Osteoblast (primary cell): Measurements from ENCODE around the gene APOE. TPM values are rescaled to one million over a fixed set of nuclear protein-coding genes. Genes with fewer than 3 reads are reported as not detected.

ENCODE experiments used
- DNase-seq: peaks from one replicate; pipeline ENCODE4 v3.0.0; 2011; ENCODE audit warnings: low spot score, mixed read lengths; ENCODE audit not compliant: insufficient read length; ENCODE audit errors: missing footprints
- H2AFZ ChIP-seq: 2 replicates; pipeline ENCODE4 v1.6.0; 2011; ENCODE audit warnings: mild to moderate bottlenecking, low read length
- H3K27ac ChIP-seq: 2 replicates; pipeline ENCODE4 v1.5.1; 2011; ENCODE audit warnings: mild to moderate bottlenecking, low read depth, low read length, moderate library complexity
- H3K27me3 ChIP-seq: 2 replicates; pipeline ENCODE4 v1.6.0; 2012; ENCODE audit warnings: mild to moderate bottlenecking, control low read depth, inconsistent platforms, low read length, moderate library complexity; ENCODE audit not compliant: insufficient read depth
- H3K36me3 ChIP-seq: 2 replicates; pipeline ENCODE4 v1.5.1; 2011; ENCODE audit warnings: mild to moderate bottlenecking, low read length, control low read depth, moderate library complexity; ENCODE audit not compliant: insufficient read depth
- H3K4me1 ChIP-seq: 2 replicates; pipeline ENCODE4 v1.5.1; 2011; ENCODE audit warnings: mild to moderate bottlenecking, low read length, control low read depth, moderate library complexity; ENCODE audit not compliant: insufficient read depth
- H3K4me2 ChIP-seq: 2 replicates; pipeline ENCODE4 v1.6.0; 2011; ENCODE audit warnings: mild to moderate bottlenecking, low read length; ENCODE audit not compliant: insufficient read depth
- H3K4me3 ChIP-seq: fragments of 200-600 bp; sonication (generic); 3 replicates; pipeline ENCODE4 v1.5.1; 2012; ENCODE audit warnings: mild to moderate bottlenecking, low read length, inconsistent platforms; ENCODE audit not compliant: insufficient read depth
- H3K79me2 ChIP-seq: 2 replicates; pipeline ENCODE4 v1.6.0; 2012; ENCODE audit warnings: mild to moderate bottlenecking, low read length, control low read depth, inconsistent platforms; ENCODE audit not compliant: insufficient read depth
- H3K9me3 ChIP-seq: 2 replicates; pipeline ENCODE4 v1.5.1; 2011; ENCODE audit warnings: low read depth, low read length, control low read depth
- H4K20me1 ChIP-seq: 2 replicates; pipeline ENCODE4 v1.6.0; 2012; ENCODE audit warnings: mild to moderate bottlenecking, low read length, control low read depth; ENCODE audit not compliant: insufficient read depth
- CTCF ChIP-seq: IDR thresholded peaks from 2 replicates; pipeline ENCODE4 v1.5.1; 2011; ENCODE audit warnings: mild to moderate bottlenecking, low read depth, low read length, moderate library complexity; ENCODE audit errors: extremely low read depth
- total RNA-seq: library from RNA; depleted of rRNA; stranded (reverse); fragments of >200 nt; gene quantifications from 2 replicates; pipeline ENCODE4 v1.2.3, GENCODE V29; 2012

The APOE gene
- total RNA-seq, 1 donor, result 44.5 TPM

GRCh38 chr19:44949550-44949949 is 44.0 kb downstream of the APOE start:
- Histone ChIP-seq H4K20me1 (no peaks in the 10 kb centered on the region), H3K4me1 (peaks cover 16% of the 10 kb centered on the region), H3K4me2 (no peak overlapping the region), H3K27me3 (no peaks in the 10 kb centered on the region), H3K9me3 (no peaks in the 10 kb centered on the region), H3K27ac (no peak overlapping the region), H2AFZ (no peak overlapping the region), H3K36me3 (peaks cover 6% of the 10 kb centered on the region), H3K4me3 (no peak overlapping the region), H3K79me2 (peaks cover 2% of the 10 kb centered on the region)
- no peak for TF ChIP-seq CTCF
- no peak for DNase-seq

- peak; percentile 95 for TF ChIP-seq CTCF
- Histone ChIP-seq H3K27me3 (no peaks in the 10 kb centered on the region), H4K20me1 (peaks cover 11% of the 10 kb centered on the region), H2AFZ (peak overlapping the region; percentile 84), H3K36me3 (peaks cover 6% of the 10 kb centered on the region), H3K4me1 (peaks cover 23% of the 10 kb centered on the region), H3K9me3 (no peaks in the 10 kb centered on the region), H3K79me2 (peaks cover 17% of the 10 kb centered on the region), H3K27ac (no peak overlapping the region), H3K4me3 (peak overlapping the region; percentile 56), H3K4me2 (peak overlapping the region; percentile 79)
- peak; percentile 90 for DNase-seq
These were observed 45.9 kb downstream of the APOE start for GRCh38 chr19:44951179-44952159.

- peak overlapping the region; percentile 77 for H3K4me3 ChIP-seq
- no peak for DNase-seq
- peaks cover 6% of the 10 kb centered on the region for H3K36me3 ChIP-seq
- peaks cover 35% of the 10 kb centered on the region for H4K20me1 ChIP-seq
- TF ChIP-seq CTCF, result no peak
- H3K79me2 ChIP-seq, result peaks cover 45% of the 10 kb centered on the region
- H3K4me1 ChIP-seq, result peaks cover 22% of the 10 kb centered on the region
- H3K27ac ChIP-seq, result peak overlapping the region; percentile 96
- H3K9me3 ChIP-seq, result no peaks in the 10 kb centered on the region
- peak overlapping the region; percentile 100 for H2AFZ ChIP-seq
- peak overlapping the region; percentile 82 for H3K4me2 ChIP-seq
- H3K27me3 ChIP-seq, result no peaks in the 10 kb centered on the region
These were observed 48.7 kb downstream of the APOE start for GRCh38 chr19:44954278-44954648.

DNA sequence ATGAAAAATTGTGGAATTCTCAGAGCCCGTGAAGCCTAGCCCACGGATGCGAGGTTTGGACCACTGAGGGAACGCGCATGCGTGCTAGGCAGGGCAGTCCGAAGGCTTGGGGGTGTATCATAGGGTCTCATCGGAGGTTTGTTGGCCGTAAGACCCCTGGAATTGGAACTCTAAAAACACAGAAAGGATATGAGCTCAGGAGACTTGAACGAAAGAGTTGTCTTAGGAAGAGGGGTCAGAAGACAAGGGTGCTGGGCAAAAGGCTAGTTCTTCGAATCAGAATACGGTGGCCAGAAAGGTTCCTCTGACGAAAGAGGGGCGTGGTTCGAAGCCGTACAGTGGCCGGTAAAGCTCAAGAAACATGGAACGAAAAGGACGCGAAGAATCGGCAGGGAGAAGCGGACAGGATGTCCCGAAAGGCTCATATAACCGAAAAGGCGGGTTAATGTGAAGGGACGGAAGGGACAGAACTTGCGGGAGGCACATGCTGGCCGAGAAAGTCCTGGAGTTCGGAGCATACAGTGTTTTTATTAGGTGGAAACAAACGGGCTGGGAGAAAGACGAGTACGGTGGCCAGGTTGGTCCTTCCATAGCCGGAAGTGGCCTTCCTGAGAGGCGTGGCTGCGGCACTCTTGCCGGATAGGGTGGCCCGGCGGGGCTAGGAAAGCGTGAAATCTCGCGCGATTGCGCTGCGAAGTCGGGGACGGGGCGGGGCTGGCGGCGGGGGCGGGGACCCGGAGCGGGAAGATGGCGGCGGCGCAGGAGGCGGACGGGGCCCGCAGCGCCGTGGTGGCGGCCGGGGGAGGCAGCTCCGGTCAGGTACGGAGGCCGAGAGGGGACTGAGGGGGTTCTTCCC is 49.3 kb downstream of the APOE start, which contains the start of gene CLPTM1:
Gene CLPTM1 (plus strand): TSS at position 732 of the 856 bp plus-strand sequence. CDS start 16 bp downstream, at position 748.
- Histone ChIP-seq H3K4me1 (peaks cover 21% of the 10 kb centered on the region), H4K20me1 (peaks cover 41% of the 10 kb centered on the region), H3K9me3 (no peaks in the 10 kb centered on the region), H3K4me3 (peak within 1 kb of the TSS; percentile 77), H3K79me2 (peaks cover 51% of the 10 kb centered on the region), H3K27ac (peak within 1 kb of the TSS; percentile 96), H3K36me3 (peaks cover 2% of the 10 kb centered on the region), H3K27me3 (no peaks in the 10 kb centered on the region), H2AFZ (peak within 1 kb of the TSS; percentile 100), H3K4me2 (peak within 1 kb of the TSS; percentile 96)
- peak; percentile 99 for DNase-seq
- no peak for TF ChIP-seq CTCF
